Neural cell (in vitro differentiated cells): ENCODE results near the gene CTNNBL1. TPM values are rescaled to one million over a fixed set of nuclear protein-coding genes. Genes with fewer than 3 reads are reported as not detected.

ENCODE experiments used
- H2AFZ ChIP-seq: fragments of 200-600, 300-800 bp; sonication (generic), shearing (Covaris generic); 2 replicates; pipeline ENCODE4 v1.6.0; 2014; ENCODE audit warnings: low read depth, mild to moderate bottlenecking, antibody characterized with exemption, low read length, moderate library complexity
- H3F3A ChIP-seq: fragments of 200-600 bp; shearing (Covaris generic); 2 replicates; pipeline ENCODE4 v1.6.1; 2016; ENCODE audit warnings: mild to moderate bottlenecking, moderate library complexity, mixed read lengths, antibody characterized with exemption, low read length; ENCODE audit not compliant: insufficient read depth, poor library complexity, severe bottlenecking
- H3K27ac ChIP-seq: fragments of 200-600, 300-800 bp; sonication (generic), shearing (Covaris generic); 2 replicates; pipeline ENCODE4 v1.5.1; 2014; ENCODE audit warnings: mild to moderate bottlenecking, low read length, moderate library complexity
- H3K27me3 ChIP-seq: fragments of 300-800, 200-600 bp; sonication (generic), shearing (Covaris generic); 2 replicates; pipeline ENCODE4 v1.6.0; 2014; ENCODE audit warnings: mild to moderate bottlenecking, low read depth, low read length, moderate library complexity; ENCODE audit not compliant: insufficient read depth
- H3K36me3 ChIP-seq: fragments of 300-800, 200-600 bp; sonication (generic), shearing (Covaris generic); 2 replicates; pipeline ENCODE4 v1.5.1; 2014; ENCODE audit warnings: mild to moderate bottlenecking, antibody characterized with exemption, low read length, moderate library complexity; ENCODE audit not compliant: insufficient read depth
- H3K4me2 ChIP-seq: fragments of 300-800, 200-600 bp; sonication (generic), shearing (Covaris generic); 2 replicates; pipeline ENCODE4 v1.6.0; 2014; ENCODE audit warnings: mild to moderate bottlenecking, low read length
- H3K4me3 ChIP-seq: fragments of 300-800, 200-600 bp; sonication (generic), shearing (Covaris generic); 2 replicates; pipeline ENCODE4 v1.5.1; 2014; ENCODE audit warnings: mild to moderate bottlenecking, low read length, moderate library complexity
- H3K79me2 ChIP-seq: fragments of 200-600 bp; shearing (Covaris generic); replicated peaks from 2 replicates; pipeline ENCODE4 v1.6.0; 2014; ENCODE audit warnings: mild to moderate bottlenecking, low read length, moderate library complexity; ENCODE audit not compliant: insufficient read depth
- H3K9ac ChIP-seq: fragments of 300-800, 200-600 bp; sonication (generic), shearing (Covaris generic); 2 replicates; pipeline ENCODE4 v1.6.1; 2016; ENCODE audit warnings: mild to moderate bottlenecking, low read length, mixed read lengths
- H3K9me2 ChIP-seq: fragments of 200-600 bp; shearing (Covaris generic); 2 replicates; pipeline ENCODE4 v1.6.1; 2016; ENCODE audit warnings: mild to moderate bottlenecking, low read length, mixed read lengths; ENCODE audit not compliant: insufficient read depth
- H3K9me3 ChIP-seq: fragments of 200-600, 300-800 bp; sonication (generic), shearing (Covaris generic); 2 replicates; pipeline ENCODE4 v1.6.1; 2016; ENCODE audit warnings: mild to moderate bottlenecking, mixed run types, low read length, moderate library complexity, mixed read lengths
- H4K20me1 ChIP-seq: fragments of 200-600 bp; shearing (Covaris generic); 2 replicates; pipeline ENCODE4 v1.6.1; 2016; ENCODE audit warnings: mild to moderate bottlenecking, mixed run types; ENCODE audit not compliant: insufficient read depth
- CTCF ChIP-seq: fragments of 450-650 bp; IDR thresholded peaks from 2 replicates; pipeline ENCODE4 v1.5.1; 2014; ENCODE audit warnings: antibody characterized with exemption, mild to moderate bottlenecking, moderate library complexity; ENCODE audit not compliant: poor library complexity, severe bottlenecking
- EP300 ChIP-seq: fragments of 450-650 bp; conservative IDR thresholded peaks from 2 replicates; pipeline ENCODE4 v1.6.1; 2014; ENCODE audit warnings: antibody characterized with exemption, mild to moderate bottlenecking, moderate library complexity; ENCODE audit not compliant: poor library complexity, severe bottlenecking
- EZH2 ChIP-seq: fragments of 200-600, 300-800 bp; shearing (Covaris generic), sonication (generic); IDR thresholded peaks from 2 replicates; pipeline ENCODE4 v1.6.1; 2014; ENCODE audit warnings: antibody characterized with exemption, low read length, borderline replicate concordance, mild to moderate bottlenecking; ENCODE audit not compliant: insufficient read depth, poor library complexity, severe bottlenecking
- MXI1 ChIP-seq: fragments of 450-650 bp; conservative IDR thresholded peaks from 2 replicates; pipeline ENCODE4 v1.6.1; 2014; ENCODE audit warnings: antibody characterized with exemption, mild to moderate bottlenecking; ENCODE audit not compliant: poor library complexity, severe bottlenecking
- POLR2AphosphoS5 ChIP-seq: IDR thresholded peaks from 2 replicates; pipeline ENCODE4 v1.6.1; 2012
- RAD21 ChIP-seq: fragments of 450-650 bp; conservative IDR thresholded peaks from 2 replicates; pipeline ENCODE4 v1.6.1; 2014; ENCODE audit warnings: antibody characterized with exemption, mild to moderate bottlenecking, moderate library complexity
- REST ChIP-seq: IDR thresholded peaks from 2 replicates; pipeline ENCODE4 v1.6.1; 2012; ENCODE audit warnings: borderline replicate concordance
- SMC3 ChIP-seq: fragments of 450-650 bp; conservative IDR thresholded peaks from 2 replicates; pipeline ENCODE4 v1.6.1; 2014; ENCODE audit warnings: antibody characterized with exemption, mild to moderate bottlenecking, moderate library complexity; ENCODE audit not compliant: poor library complexity
- TAF1 ChIP-seq: IDR thresholded peaks from 2 replicates; pipeline ENCODE4 v1.6.1; 2012; ENCODE audit warnings: low read depth
- polyA plus RNA-seq: library from polyadenylated mRNA; depleted of rRNA; stranded (reverse); fragments of >200 nt; gene quantifications from 2 replicates; pipeline ENCODE4 v1.2.3, GENCODE V29; 2014

The CTNNBL1 gene
- polyA plus RNA-seq, 1 donor from 2014 or later, result 32.6 TPM

GRCh38 chr20:37836926-37837325 lies 143.1 kb downstream of the CTNNBL1 start:
- Histone ChIP-seq H4K20me1 (no peaks in the 10 kb centered on the region), H3K4me3 (no peak overlapping the region), H3K9ac (no peak overlapping the region), H3K27me3 (no peaks in the 10 kb centered on the region), H2AFZ (no peak overlapping the region), H3K27ac (no peak overlapping the region), H3K4me2 (no peak overlapping the region), H3K79me2 (no peaks in the 10 kb centered on the region), H3K9me3 (no peaks in the 10 kb centered on the region), H3K36me3 (no peaks in the 10 kb centered on the region), H3F3A (peaks cover 5% of the 10 kb centered on the region), H3K9me2 (no peaks in the 10 kb centered on the region)
- TF ChIP-seq CTCF (no peak), EP300 (no peak), SMC3 (no peak), POLR2AphosphoS5 (no peak), MXI1 (no peak), TAF1 (no peak), REST (no peak), EZH2 (no peak)

GRCh38 chr20:37837924-37838323 lies 144.1 kb downstream of the CTNNBL1 start:
- no peaks in the 10 kb centered on the region for H3K9me2 ChIP-seq
- no peak overlapping the region for H2AFZ ChIP-seq
- TF ChIP-seq EZH2 (no peak), POLR2AphosphoS5 (no peak), RAD21 (no peak), REST (no peak), TAF1 (no peak), EP300 (no peak), MXI1 (no peak), CTCF (no peak), SMC3 (no peak)
- H3K27me3 ChIP-seq, result no peaks in the 10 kb centered on the region
- no peak overlapping the region for H3K4me3 ChIP-seq
- H3K79me2 ChIP-seq, result no peaks in the 10 kb centered on the region
- no peak overlapping the region for H3K4me2 ChIP-seq
- no peak overlapping the region for H3K9ac ChIP-seq
- no peaks in the 10 kb centered on the region for H3K36me3 ChIP-seq
- H3F3A ChIP-seq, result peaks cover 9% of the 10 kb centered on the region
- no peak overlapping the region for H3K27ac ChIP-seq
- H4K20me1 ChIP-seq, result no peaks in the 10 kb centered on the region
- H3K9me3 ChIP-seq, result no peaks in the 10 kb centered on the region
